GM19395 (cell line): Measurements from ENCODE around the gene BOK.
"Not testable (repeated sequence)": the region's sequence is repeated elsewhere in the genome, so short reads cannot be mapped to it uniquely, and the experiment has no call there.

Experiments used
- ATAC-seq: cut with Tn5 transposase; IDR thresholded peaks from one replicate; pipeline ENCODE4 v1.9.1; 2021; ENCODE audit warnings: mild to moderate bottlenecking, moderate library complexity; ENCODE audit not compliant: unreplicated experiment

The BOK gene

DNA sequence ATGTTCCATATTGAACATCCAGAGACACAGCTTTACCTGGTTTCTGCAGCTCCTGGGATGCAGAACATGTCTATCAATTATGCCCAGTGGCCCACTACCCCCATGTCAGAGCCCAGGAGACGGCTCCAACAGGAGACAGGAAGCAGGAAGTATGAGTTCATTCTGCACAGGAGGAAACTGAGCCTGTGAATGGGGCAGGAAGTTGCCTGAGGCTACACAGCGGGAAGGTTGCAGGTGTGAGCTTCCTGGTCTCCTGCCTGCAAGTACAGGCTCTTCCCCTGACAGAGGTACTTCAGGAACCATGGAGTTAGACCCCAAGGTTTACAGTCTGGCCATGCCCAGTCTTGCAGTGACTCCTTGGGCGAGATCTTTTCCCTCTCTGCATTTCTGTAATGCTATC is 2.8 kb upstream of the BOK start:
- ATAC-seq: no peak

DNA sequence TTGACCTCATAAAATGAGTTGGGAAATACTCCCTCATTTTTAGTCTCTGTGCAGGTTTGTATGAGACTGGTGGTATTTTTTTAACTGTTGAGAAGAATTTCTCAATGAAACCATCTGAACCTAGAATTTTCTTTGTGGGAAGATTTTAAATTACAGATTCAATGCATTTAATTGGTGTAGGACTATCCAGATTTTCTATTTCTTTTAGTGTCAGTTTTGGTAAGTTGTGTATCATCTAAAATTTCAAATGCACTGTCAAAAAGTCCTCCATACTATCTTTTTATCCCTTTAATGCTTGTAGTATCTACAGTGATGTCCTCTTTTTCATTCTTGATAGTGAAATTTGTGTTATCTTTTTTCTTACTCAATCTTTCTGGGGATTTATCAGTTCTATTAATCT is 1.8 kb upstream of the BOK start:
- ATAC-seq: no peak

DNA sequence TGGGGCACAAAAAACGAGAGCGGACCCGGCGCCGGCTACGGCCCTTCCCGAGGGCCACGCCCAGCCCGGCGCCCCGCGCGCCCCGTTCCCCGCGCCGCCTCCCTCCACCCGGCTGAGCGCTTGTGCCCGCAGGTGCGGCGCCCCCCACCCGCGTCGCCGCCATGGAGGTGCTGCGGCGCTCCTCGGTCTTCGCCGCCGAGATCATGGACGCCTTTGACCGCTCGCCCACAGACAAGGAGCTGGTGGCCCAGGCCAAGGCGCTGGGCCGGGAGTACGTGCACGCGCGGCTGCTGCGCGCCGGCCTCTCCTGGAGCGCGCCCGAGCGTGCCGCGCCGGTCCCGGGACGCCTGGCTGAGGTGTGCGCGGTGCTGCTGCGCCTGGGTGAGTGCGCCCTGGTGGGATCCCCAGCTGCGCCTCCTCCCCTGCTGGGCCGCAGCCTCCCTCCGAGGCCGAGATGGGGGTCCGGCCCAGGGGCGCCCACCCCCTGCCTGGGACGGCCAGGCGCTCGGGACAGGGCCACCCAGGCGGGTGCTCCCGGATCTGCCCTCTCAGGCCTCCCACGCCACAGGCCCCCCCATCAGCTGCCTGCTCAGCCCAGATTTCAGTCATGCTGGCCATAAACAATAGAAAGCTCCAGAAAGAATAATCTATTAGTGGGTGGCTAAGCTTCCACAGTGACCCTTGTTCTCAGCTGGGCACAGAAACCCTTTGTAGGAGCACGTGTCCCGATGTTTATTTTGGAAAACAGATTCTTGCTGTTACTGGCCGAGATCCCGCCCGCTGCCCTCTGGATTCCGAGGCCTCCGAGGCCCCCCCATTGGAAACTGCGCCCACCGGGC is 997 bp downstream of the BOK start:
- ATAC-seq: no peak

DNA sequence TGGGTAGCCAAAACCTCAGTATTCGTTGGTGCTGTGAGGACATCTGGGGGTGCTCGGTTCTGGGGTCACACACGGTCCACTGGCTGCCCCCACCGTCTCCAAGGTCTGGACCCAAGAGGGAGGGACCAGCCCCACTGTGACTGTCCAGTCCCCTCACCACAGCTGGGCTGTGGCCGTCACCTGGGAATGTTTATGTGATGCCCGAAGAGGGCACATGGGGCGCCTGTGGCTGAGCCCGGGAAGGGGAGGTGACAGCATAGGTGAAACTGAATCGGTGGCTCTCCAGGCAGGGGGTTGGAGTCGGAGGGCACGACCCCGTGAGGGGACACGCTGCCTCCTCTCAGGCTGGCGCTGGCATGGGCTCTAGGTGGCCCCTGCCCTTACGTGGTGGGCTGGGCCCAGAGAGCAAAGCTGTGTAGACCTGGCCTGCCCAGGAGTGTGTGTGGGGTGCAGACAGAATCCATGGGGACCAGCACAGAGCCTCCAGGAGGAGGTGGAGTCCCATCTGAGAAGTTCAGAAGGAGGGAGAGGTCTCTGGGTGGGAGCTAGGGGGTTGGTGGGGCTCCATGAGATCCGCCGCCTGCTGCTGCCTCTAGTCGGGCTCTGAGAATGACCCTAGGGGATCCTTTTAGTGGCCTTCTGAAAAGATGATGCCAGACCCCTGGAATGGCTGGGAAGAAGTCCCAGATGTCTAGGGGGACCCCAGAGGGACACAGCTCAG is 1.8 kb downstream of the BOK start:
- no peak for ATAC-seq

DNA sequence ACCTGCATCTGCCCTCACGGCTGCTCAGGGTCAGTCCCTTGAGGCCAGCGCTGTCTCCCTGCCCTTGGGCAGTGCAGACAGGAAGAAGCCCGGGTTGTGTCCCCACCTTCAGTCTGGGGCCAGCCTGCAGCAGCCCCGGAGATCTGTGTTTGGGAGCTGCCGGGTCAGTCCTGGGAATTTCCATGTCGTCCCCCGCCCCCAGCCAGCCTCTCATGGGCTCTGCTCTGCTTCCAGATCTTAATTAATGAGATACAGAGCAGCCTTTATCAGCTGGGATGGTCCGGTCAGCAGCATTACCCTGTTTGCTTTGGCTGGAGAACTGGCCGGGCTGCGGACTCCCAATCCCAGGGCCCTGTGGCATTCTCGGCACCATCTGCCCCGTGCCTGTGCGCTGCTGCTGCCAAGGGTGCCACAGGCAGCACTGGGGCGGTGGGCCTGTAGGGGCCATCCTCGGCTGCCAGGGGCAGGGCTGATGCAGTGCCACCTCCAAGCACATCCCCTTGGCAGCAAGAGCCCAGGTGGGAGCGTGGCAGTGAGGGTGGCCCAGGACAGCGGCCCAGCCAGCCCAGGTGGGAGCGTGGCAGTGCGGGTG is 2.4 kb downstream of the BOK start:
- no peak for ATAC-seq

DNA sequence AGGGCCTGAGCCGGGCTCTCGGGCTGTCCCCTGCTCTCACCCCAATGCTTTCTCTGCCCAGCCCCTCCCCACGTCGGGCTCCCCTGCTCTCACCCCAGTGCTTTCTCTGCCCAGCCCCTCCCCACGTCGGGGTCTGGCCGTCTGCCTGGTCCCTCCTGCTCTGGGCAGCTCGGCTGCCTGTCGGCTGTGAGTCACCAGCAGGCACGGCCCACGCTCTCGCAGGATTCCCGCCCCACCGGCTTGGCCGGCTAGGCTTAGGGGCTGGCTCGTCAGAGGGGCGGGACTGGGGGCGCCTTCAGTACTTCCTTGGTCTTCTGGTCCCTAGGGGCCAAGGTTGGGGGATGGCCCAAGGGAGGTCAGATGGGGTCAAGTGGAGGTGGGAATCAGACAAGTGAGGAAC is 3.3 kb downstream of the BOK start:
- ATAC-seq: no peak

DNA sequence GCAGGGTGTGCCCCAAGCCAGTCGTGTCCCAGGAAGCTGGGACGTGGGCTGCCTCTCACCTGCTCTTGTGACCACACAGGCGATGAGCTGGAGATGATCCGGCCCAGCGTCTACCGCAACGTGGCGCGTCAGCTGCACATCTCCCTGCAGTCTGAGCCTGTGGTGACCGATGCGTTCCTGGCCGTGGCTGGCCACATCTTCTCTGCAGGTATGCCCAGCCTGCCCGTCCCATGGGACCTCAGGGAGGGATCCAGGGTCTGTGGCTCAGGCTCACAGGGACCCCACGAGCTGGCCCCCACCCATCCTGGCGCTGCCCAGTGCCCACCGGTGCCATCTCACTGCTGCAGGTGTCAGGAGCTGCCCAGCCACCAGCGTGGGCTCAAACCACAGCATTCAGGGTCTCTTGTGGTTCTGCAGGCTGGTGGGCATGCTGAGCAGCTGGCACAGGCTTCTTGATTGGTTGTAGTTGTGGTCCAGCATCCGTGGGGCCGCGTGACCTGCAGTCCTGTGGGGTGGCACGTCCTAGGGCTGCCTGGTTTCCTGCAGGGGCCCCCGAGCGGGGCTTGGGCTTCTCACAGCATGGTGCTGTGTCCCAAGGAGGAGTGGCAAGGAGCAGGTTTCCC is 3.8 kb downstream of the BOK start:
- ATAC-seq: no peak

DNA sequence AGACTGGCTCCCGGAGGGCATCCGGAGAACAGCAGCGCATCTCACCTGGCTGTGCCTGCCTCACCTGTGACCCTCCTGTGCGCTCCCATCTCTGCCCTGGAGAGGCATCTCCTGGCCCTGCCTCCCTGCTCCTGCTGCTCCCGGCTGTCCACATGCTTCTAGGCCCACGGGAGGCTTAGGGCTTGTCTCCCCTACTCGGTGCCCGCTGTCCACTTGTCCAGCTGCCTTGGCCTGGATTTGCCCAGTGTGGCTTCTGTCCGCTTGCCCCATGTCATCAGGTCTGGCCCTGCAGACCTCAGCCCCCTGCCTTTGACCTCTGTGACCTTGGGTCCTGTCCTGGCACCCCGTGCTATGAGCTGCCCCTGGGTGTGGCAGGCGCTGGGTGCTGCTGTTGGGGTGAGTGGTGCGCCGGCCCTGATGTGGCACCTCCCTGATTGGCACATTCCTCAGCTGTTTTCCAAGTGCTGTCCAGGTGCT is 4.5 kb downstream of the BOK start:
- no peak for ATAC-seq

DNA sequence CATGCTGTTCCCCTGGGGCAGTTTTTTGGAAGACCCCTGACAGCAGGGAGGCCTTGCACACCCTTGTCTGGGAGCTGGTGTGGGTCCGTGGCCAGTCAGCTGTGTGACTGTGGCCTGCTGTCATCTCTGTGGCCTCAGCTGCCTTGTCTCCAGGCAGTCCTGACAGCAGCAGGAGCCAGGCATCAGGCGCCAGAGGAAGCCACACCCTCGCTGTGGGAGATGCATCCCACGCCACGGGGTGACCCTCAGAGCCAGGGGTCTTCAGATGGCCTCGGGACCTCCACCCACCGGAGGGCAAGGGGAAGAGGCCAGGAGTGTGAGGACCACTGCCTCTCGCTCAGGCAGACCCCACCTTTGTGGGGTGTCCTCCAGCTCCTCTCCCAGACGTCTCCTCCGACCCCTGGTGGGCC is 5.0 kb downstream of the BOK start:
- no peak for ATAC-seq

DNA sequence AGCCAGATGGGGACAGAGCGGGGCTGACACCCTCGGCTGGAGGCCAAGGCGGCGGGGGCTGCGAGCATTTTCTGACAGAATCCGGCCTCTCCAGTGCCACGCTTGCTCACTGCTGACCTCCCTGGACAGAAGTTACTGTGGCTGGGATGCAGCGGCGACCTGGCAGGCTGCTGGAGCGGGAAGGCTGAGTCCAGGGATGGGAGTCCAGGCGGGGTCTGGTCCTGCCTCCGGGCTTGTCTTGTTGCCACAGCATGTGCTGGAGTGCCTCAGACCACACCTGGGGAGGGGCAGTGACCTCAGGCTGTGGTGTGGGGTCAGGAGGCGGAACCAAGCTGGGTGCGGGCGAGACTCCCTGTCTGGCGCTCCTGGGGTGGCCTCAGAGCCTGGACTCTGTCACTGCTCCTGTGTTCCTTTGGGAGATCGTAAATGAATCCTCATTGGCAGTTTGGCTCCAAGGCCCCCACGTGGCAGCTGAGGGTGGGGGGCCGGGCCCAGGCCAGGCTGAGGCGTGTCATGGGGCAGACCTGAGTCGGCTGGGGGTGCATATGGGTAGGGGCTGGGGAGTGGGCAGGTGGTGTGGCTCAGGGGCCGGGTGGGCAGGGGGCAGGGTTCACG is 5.5 kb downstream of the BOK start:
- no peak for ATAC-seq

DNA sequence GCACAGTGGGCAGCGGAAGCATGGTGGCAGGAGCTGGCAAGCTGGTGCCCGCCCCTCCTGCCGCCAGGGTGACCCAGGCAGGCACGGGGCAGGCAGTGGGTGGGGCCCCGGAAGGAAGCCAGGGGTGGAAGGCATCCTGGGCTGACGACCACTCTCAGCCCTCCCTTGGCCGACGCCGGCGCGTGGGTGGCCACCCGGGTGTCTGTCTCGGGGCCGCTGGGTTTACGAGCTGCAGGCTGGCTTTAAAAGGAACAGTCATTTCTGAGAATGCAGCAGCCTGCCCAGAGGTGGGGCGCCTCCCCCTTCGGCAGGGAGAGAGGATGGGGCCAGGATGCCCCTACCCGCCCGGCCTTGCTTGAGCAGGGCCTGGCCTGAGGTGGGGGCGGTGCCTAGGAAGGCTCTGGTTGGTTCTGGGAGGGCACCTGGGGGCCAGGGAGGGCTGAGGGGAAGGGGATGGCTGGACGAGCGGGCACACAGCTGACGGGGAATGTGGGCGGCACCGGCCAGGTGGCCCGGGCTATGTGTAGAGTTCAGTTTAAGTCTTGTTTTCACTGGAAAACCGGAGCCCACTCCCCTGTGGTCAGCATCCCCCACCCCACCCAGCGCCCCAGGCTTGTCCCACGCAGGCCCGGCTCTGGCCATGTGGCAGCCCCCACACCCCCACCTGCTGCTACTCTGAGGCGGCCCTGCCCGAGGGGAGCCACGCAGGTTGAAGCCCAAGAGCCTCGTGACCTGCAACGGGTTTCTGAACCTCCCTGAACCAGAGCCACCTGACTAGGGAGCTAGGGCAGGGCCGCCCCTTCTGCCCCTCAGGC is 6.3 kb downstream of the BOK start:
- no peak for ATAC-seq

DNA sequence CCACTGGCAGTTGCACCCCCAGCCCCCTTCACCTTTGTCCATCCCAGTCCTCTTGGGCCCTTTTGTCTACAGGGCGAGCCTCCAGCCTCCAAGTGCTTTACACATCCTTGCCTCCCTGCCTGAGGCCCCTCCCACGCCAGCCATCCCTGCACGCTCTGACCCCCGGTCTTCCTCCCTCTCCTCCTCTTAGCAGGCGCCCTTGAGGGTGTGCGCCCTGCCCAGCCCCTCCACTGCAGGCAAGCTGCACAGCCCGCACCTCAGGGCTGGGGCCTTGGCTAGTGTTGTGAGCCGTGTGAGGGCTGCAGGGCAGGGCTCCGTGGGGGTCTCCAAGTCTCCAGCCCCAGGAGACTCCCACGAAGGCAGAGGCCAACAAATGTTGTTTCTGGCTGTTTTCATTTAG is 6.9 kb downstream of the BOK start:
- no peak for ATAC-seq

DNA sequence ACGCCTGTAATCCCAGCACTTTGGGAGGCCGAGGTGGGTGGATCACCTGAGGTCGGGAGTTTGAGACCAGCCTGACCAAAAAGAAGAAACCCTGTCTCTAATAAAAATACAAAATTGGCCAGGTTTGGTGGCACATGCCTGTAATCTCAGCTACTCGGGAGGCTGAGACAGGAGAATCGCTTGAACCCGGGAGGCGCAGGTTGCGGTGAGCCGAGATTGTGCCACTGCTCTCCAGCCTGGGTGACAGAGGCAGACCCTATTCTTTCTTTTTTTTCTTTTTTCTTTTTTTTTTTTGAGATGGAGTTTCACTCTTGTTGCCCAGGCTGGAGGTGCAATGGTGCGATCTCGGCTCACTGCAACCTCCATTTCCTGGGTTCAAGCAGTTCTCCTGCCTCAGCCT is 7.5 kb downstream of the BOK start:
- ATAC-seq: not testable (repeated sequence)

DNA sequence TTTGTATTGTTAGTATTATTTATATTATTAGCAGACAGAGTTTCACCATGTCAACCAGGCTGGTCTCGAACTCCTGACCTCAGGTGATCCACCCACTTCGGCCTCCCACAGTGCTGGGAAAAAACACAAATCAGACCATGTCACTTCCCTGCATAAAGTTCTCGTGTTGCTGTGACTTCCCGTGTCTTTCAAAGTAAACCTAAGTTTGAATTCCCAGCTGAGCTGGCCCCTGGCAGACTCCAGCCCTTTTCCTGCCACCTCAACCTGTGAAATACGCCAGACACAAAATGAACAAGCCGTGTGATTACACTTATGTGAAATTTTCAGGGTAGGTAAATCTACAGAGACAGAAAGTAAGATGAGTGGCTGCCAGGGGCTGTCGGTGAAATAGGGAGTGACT is 7.9 kb downstream of the BOK start:
- ATAC-seq: no peak

DNA sequence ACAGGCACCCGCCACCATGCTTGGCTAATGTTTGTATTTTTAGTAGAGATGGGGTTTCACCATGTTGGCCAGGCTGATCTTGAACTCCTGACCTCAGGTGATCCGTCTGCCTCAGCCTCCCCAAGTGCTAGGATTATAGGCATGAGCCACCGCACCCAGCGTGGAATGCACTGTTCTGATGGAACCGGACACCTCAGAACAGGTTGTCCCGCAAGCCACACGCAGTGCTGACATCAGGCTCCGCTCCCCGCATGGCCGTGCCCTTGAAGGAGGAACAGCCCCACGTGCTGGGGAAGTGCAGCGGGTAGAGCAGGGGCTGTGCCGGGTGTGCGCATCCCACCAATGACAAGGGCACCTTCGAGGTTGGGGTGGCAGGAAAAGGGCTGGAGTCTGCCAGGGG is 8.7 kb downstream of the BOK start:
- not testable (repeated sequence) for ATAC-seq

DNA sequence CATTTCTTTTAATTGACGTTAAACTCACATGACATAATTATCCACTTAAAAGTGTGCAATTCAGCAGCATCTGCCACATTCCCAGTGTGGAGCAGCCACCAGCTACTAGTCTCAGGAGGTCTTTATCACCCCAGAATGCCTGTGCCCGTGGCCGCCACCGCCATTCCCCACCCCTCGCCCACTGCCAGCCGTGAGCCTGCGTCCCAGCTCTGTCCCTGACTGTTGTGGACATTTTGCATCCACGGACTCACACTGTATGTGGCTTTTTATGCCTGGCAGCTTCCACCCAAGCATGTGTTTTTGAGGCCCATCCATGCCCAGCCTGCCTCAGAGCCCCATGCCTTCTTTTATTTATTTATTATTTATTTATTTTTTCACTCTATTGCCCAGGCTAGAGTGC is 9.2 kb downstream of the BOK start:
- ATAC-seq: no peak

DNA sequence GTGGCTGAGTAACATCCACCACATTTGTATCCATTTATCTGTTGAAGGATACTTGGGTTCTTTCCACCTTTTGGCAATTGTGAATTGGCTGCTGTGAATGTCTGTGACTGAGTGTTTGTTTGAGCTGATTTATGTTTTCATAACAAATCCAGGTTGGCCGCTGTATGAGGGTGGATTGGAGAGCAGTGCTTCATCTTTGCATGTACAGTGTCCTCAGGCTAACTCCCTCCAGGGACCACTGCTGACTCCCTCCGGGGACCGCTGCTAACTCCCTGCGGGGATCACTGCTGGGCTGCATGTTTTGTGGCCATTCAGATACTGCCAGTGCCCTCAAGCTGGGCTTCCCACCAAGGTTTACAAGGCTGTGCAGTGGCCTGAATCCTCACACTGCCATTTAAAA is 10.2 kb downstream of the BOK start:
- no peak for ATAC-seq

DNA sequence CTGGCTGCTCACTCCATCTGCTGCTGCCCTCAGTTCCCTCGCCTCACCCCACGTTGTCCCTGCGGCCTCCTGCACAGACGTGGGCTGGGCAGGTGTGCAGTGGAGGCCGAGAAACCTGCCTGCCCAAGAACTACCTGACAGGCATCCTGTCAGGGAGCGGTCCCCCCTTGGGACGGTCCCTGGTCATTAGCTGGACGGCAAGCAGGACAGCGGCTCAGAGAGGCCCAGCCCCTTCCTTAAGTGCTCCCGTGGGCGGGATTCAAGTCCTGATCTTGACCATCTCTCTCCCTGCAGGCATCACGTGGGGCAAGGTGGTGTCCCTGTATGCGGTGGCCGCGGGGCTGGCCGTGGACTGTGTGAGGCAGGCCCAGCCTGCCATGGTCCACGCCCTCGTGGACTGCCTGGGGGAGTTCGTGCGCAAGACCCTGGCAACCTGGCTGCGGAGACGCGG is 11.3 kb downstream of the BOK start:
- ATAC-seq: no peak

DNA sequence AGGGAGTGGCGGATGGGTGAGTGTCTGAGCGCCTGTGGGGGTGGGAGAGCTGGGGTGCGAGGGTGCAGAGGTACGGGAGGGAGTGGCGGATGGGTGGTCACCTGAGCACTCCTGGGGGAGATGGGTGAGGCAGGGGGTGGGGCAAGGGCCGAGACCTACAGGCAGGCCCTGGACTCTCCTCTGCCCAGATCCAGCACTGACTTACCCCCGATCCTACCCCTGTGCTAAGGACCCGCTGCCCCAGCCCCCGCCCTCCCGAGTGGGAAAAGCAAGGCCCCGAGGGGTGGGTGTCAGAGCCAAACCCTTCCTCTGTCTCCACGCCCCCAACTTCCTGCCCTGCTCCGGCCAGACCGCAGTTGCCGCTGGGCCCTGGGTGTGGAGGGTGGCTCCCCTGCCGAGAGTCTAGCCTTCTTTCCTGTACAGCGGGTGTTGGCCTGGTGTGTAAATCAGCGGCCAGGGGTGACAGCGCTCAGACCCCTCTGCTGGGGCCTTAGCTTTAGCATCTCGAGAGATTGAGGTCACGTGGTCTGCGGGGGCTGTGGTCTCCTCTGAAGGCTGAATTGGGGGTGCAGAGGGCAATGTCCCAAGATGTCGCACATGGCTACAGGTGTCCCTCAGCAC is 12.5 kb downstream of the BOK start:
- no peak for ATAC-seq
